ENCODE measurements around the gene MSI2.
A peak's percentile ranks its signal among the peaks of the same experiment; 100 is the strongest.

MSI2 gene

GRCh38 chr17:57293077-57293476, 36.8 kb downstream of the MSI2 start:
- TF ChIP-seq ZFP3 (CRISPR knock-in tag; IDR thresholded peaks at IDR 0.05) (no peak), CSDC2 (CRISPR knock-in tag; IDR thresholded peaks at IDR 0.05) (no peak), ISL1 (CRISPR knock-in tag; IDR thresholded peaks at IDR 0.05) (no peak), POU6F1 (CRISPR knock-in tag; IDR thresholded peaks at IDR 0.05; ENCODE audit: borderline replicate concordance, low read depth) (no peak), ZNF565 (CRISPR knock-in tag; conservative IDR thresholded peaks at IDR 0.05; ENCODE audit: low read depth) (no peak), GLIS3 (CRISPR knock-in tag; IDR thresholded peaks at IDR 0.05) (no peak)
- ATAC-seq = peak; percentile 27; the same call in 1 of the 3 replicates

- TF ChIP-seq TSHZ2 (CRISPR knock-in tag; IDR thresholded peaks at IDR 0.05) = 0 out of 2 replicates have a peak, but pooled peaks have one; percentile 41
- TF ChIP-seq GLIS3 (CRISPR knock-in tag; IDR thresholded peaks at IDR 0.05) = no peak
- no peak for TF ChIP-seq CSDC2 (CRISPR knock-in tag; IDR thresholded peaks at IDR 0.05)
- peak; percentile 73; the same call in 1 of the 2 replicates for TF ChIP-seq TCF4 (CRISPR knock-in tag; IDR thresholded peaks at IDR 0.05; ENCODE audit: borderline replicate concordance)
- ATAC-seq = no peak
Measured at GRCh38 chr17:57294101-57294500, 37.8 kb downstream of the MSI2 start.

GRCh38 chr17:57294629-57295501, 38.5 kb downstream of the MSI2 start:
- TF ChIP-seq GLIS3 (CRISPR knock-in tag; IDR thresholded peaks at IDR 0.05) (no peak), ZFP3 (CRISPR knock-in tag; IDR thresholded peaks at IDR 0.05) (peak; percentile 76; the same call in 1 of the 2 replicates)
- ATAC-seq = peak; percentile 69

- TF ChIP-seq OSR1 (CRISPR knock-in tag; IDR thresholded peaks at IDR 0.05) (no peak), TCF4 (CRISPR knock-in tag; IDR thresholded peaks at IDR 0.05; ENCODE audit: borderline replicate concordance) (peak; percentile 30)
- peak; percentile 58 for ATAC-seq
Measured at GRCh38 chr17:57295526-57296023, 39.3 kb downstream of the MSI2 start.

- ATAC-seq = peak; percentile 11; the same call in 1 of the 3 replicates
- no peak for TF ChIP-seq ISL1 (CRISPR knock-in tag; IDR thresholded peaks at IDR 0.05)
- no peak for TF ChIP-seq TOX (CRISPR knock-in tag; IDR thresholded peaks at IDR 0.05; ENCODE audit: borderline replicate concordance)
- TF ChIP-seq POU6F1 (CRISPR knock-in tag; IDR thresholded peaks at IDR 0.05; ENCODE audit: borderline replicate concordance, low read depth) = no peak
- no peak for TF ChIP-seq SNAI2 (CRISPR knock-in tag; IDR thresholded peaks at IDR 0.05)
- no peak for TF ChIP-seq ARNTL (CRISPR knock-in tag; IDR thresholded peaks at IDR 0.05; ENCODE audit: borderline replicate concordance, low read depth)
- no peak for TF ChIP-seq PATZ1 (CRISPR knock-in tag; IDR thresholded peaks at IDR 0.05; ENCODE audit: borderline replicate concordance)
- TF ChIP-seq ESRRG (CRISPR knock-in tag; IDR thresholded peaks at IDR 0.05) = no peak
- TF ChIP-seq CSRNP3 (CRISPR knock-in tag; IDR thresholded peaks at IDR 0.05) = no peak
- TF ChIP-seq CREB5 (CRISPR knock-in tag; IDR thresholded peaks at IDR 0.05; ENCODE audit: low read depth) = no peak
Measured at GRCh38 chr17:57296231-57296630, 39.9 kb downstream of the MSI2 start.
